Ishikawa (cell line): Measurements from ENCODE around the gene TIMP2.

Source experiments
- CEBPB ChIP-seq: IDR thresholded peaks from 2 replicates; pipeline ENCODE4 v1.6.1; 2012
- CREB1 ChIP-seq: IDR thresholded peaks from 2 replicates; pipeline ENCODE4 v1.6.1; 2012; ENCODE audit warnings: low read depth
- EGR1 ChIP-seq: IDR thresholded peaks from 2 replicates; pipeline ENCODE4 v1.6.1; 2012
- EP300 ChIP-seq: IDR thresholded peaks from 2 replicates; pipeline ENCODE4 v1.6.1; 2012; ENCODE audit warnings: borderline replicate concordance
- FOXM1 ChIP-seq: IDR thresholded peaks from 2 replicates; pipeline ENCODE4 v1.6.1; 2012; ENCODE audit warnings: low read depth, borderline replicate concordance
- MAX ChIP-seq: IDR thresholded peaks from 2 replicates; pipeline ENCODE4 v1.6.1; 2012
- NFIC ChIP-seq: IDR thresholded peaks from 2 replicates; pipeline ENCODE4 v1.6.1; 2012
- RAD21 ChIP-seq: IDR thresholded peaks from 2 replicates; pipeline ENCODE4 v1.6.1; 2012; ENCODE audit warnings: low read depth
- REST ChIP-seq: IDR thresholded peaks from 2 replicates; pipeline ENCODE4 v1.6.1; 2012; ENCODE audit warnings: low read depth, mild to moderate bottlenecking
- TAF1 ChIP-seq: IDR thresholded peaks from 2 replicates; pipeline ENCODE4 v1.6.1; 2012; ENCODE audit warnings: low read depth, mild to moderate bottlenecking
- TCF12 ChIP-seq: IDR thresholded peaks from 2 replicates; pipeline ENCODE4 v1.6.1; 2012; ENCODE audit warnings: low read depth
- TEAD4 ChIP-seq: IDR thresholded peaks from 2 replicates; pipeline ENCODE4 v1.6.1; 2012
- USF1 ChIP-seq: IDR thresholded peaks from 2 replicates; pipeline ENCODE4 v1.6.1; 2012
- YY1 ChIP-seq: IDR thresholded peaks from 2 replicates; pipeline ENCODE4 v1.6.1; 2012; ENCODE audit warnings: low read depth
- ZBTB7A ChIP-seq: IDR thresholded peaks from 2 replicates; pipeline ENCODE4 v1.6.1; 2012; ENCODE audit warnings: low read depth

Gene TIMP2

GRCh38 chr17:78817123-78817522, 108.1 kb downstream of the TIMP2 start:
- TF ChIP-seq TAF1 = no peak

- TF ChIP-seq EP300 = no peak
- no peak for TF ChIP-seq USF1
- no peak for TF ChIP-seq CEBPB
- TF ChIP-seq FOXM1 = no peak
- no peak for TF ChIP-seq TCF12
- no peak for TF ChIP-seq YY1
These were observed 109.5 kb downstream of the TIMP2 start for GRCh38 chr17:78815696-78816095.

- no peak for TF ChIP-seq EP300
- TF ChIP-seq TCF12 = no peak
- no peak for TF ChIP-seq MAX
- TF ChIP-seq EGR1 = no peak
- TF ChIP-seq CEBPB = no peak
- TF ChIP-seq TAF1 = no peak
- no peak for TF ChIP-seq REST
- TF ChIP-seq USF1 = no peak
- TF ChIP-seq NFIC = no peak
- no peak for TF ChIP-seq YY1
- no peak for TF ChIP-seq ZBTB7A
- no peak for TF ChIP-seq CREB1
- no peak for TF ChIP-seq FOXM1
- no peak for TF ChIP-seq TEAD4
- TF ChIP-seq RAD21 = no peak
These were observed 112.3 kb downstream of the TIMP2 start for GRCh38 chr17:78812855-78813254.

- no peak for TF ChIP-seq YY1
- TF ChIP-seq ZBTB7A = no peak
- no peak for TF ChIP-seq REST
- no peak for TF ChIP-seq CEBPB
- TF ChIP-seq TCF12 = no peak
These were observed 117.0 kb downstream of the TIMP2 start for GRCh38 chr17:78808163-78808562.

- TF ChIP-seq MAX = no peak
- TF ChIP-seq CREB1 = no peak
- TF ChIP-seq FOXM1 = no peak
- TF ChIP-seq CEBPB = no peak
- no peak for TF ChIP-seq YY1
- no peak for TF ChIP-seq TCF12
- no peak for TF ChIP-seq USF1
- TF ChIP-seq EGR1 = no peak
- TF ChIP-seq RAD21 = no peak
- no peak for TF ChIP-seq REST
- TF ChIP-seq EP300 = no peak
- no peak for TF ChIP-seq TAF1
- TF ChIP-seq ZBTB7A = no peak
- TF ChIP-seq TEAD4 = no peak
- no peak for TF ChIP-seq NFIC
These were observed 118.7 kb downstream of the TIMP2 start for GRCh38 chr17:78806451-78806850.
